ENCODE results near the gene IFIT1B. TPM values are rescaled to one million over a fixed set of nuclear protein-coding genes. Genes with fewer than 3 reads are reported as not detected.

Gene IFIT1B
- total RNA-seq, 3 donors from 2014 or later = not detected

DNA sequence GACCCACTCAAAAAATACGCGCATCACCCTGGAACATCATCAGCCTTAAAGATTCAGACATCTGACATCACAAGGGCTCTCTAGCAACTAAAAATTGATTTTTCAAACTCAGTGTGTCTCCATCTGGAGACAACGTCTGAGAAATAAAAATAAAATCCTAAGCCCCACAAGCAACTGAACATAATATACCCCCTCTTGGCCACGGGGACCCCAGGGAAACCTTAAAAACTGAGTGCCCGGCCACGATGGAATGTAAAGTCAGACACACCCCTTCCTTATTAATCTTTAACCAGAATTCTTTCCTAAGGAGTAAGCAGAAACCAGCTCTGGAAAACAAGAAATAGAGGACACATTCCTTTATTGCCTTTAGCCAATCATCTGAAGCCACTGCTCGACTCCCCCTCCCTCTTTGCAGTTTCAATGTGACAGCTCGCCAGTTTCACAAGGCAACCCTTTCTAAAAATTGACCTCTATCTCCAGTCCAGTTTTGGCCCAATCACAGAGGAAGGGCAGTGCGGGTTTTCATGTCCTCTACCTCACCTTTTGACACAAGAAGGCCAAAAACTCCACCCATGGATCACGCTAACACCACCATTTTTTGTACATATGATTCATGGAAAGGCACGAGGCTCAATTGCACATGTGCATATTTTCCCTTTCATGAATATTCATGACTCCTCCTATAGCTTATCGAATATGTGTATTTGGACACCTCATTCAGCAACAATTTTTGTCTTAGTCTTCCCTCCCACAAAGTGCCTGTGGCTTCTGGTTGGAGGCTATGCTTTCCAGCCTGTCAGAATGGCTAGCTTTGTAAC is 25.9 kb upstream of the IFIT1B start:
- intact Hi-C loops (cut with DNase I, micrococcal nuclease) = no loop called here
- H3K4me1 ChIP-seq (ENCODE audit: low read depth) = peaks cover 29% of the 10 kb centered on the region
- no peaks in the 10 kb centered on the region for H3K9me3 ChIP-seq
- TF ChIP-seq, protein P1, sequence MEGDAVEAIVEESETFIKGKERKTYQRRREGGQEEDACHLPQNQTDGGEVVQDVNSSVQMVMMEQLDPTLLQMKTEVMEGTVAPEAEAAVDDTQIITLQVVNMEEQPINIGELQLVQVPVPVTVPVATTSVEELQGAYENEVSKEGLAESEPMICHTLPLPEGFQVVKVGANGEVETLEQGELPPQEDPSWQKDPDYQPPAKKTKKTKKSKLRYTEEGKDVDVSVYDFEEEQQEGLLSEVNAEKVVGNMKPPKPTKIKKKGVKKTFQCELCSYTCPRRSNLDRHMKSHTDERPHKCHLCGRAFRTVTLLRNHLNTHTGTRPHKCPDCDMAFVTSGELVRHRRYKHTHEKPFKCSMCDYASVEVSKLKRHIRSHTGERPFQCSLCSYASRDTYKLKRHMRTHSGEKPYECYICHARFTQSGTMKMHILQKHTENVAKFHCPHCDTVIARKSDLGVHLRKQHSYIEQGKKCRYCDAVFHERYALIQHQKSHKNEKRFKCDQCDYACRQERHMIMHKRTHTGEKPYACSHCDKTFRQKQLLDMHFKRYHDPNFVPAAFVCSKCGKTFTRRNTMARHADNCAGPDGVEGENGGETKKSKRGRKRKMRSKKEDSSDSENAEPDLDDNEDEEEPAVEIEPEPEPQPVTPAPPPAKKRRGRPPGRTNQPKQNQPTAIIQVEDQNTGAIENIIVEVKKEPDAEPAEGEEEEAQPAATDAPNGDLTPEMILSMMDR (IDR thresholded peaks at IDR 0.05) = no peak
- H3K36me3 ChIP-seq (ENCODE audit: low read depth) = no peaks in the 10 kb centered on the region
- peak; percentile 82 for ATAC-seq
- H3K4me3 ChIP-seq = no peak overlapping the region
- DNase-seq = peak in 1 of 3 donors; percentile 37

DNA sequence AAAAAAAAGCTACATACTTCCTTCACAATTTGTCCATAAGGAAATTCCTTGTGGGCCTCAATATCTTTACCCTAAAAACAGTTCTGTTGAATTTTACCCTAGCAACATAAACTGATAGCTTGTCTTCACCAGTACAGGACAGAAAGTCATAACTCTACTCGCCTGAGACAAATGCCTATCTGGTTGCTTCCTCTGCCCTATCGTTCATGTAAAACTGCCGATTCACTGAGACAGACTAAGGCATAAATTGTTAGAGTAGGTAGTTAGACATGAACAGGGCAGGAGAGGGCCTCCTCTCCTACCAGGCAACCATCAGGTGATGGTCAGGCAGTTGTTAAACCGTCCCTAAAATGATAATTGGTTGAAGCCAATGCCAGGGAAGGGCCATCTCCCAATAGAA is 25.1 kb upstream of the IFIT1B start:
- no peak overlapping the region for H3K4me3 ChIP-seq
- intact Hi-C loops (cut with DNase I, micrococcal nuclease) = no loop called here
- ATAC-seq (no peak), DNase-seq (no peak)
- TF ChIP-seq, protein P1 (IDR thresholded peaks at IDR 0.05) = no peak
- H3K36me3 ChIP-seq (ENCODE audit: low read depth) = no peaks in the 10 kb centered on the region
- peaks cover 28% of the 10 kb centered on the region for H3K4me1 ChIP-seq (ENCODE audit: low read depth)
- H3K9me3 ChIP-seq = no peaks in the 10 kb centered on the region

DNA sequence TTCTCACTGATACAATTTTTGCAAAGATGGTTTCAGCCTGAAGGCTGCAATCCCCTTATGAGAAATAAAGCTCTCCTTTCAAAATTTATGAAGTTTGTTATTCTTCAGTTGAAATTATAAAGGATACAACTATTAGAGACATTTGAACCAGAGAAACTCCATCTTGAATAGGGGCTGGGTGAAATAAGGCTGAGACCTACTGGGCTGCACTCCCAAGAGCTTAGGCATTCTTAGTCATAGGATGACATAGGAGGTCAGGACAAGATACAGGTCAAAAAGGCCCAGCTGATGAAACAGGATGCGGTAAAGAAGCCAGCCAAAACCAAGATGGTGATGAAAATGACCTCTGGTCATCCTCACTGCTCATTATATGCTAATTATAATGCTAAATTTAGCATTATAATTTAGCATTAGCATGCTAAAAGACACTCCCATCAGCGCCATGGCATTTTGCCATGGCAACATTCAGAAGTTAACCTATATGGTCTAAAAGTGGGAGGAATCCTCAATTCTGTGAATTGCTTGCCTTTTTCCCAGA is 22.4 kb upstream of the IFIT1B start:
- DNase-seq (no peak), ATAC-seq (no peak)
- TF ChIP-seq, protein P1 (IDR thresholded peaks at IDR 0.05) = no peak
- peaks cover 24% of the 10 kb centered on the region for H3K4me1 ChIP-seq (ENCODE audit: low read depth)
- H3K9me3 ChIP-seq = no peaks in the 10 kb centered on the region
- no peaks in the 10 kb centered on the region for H3K36me3 ChIP-seq (ENCODE audit: low read depth)
- intact Hi-C loops (cut with DNase I, micrococcal nuclease) = no loop called here
- H3K4me3 ChIP-seq = no peak overlapping the region

DNA sequence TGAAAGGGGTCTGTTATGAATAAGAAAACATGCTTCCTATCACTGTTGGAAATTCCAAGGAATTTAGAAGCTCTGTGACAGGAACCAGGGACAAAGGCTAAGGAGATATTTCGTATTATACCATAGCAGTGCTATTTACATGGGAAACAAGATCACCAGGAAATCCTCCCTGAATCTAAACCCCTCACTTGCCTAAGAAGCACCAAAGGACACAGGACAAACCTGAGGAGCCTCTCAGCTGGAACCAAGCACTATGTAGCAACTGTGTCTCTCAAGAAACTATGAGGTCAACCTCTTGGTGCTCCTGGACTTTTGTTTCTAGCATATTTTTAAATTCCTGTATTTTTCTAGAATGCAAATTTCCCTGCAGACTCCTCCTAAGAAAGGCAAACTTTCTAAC is 20.8 kb upstream of the IFIT1B start:
- no peaks in the 10 kb centered on the region for H3K9me3 ChIP-seq
- no peaks in the 10 kb centered on the region for H3K36me3 ChIP-seq (ENCODE audit: low read depth)
- peaks cover 8% of the 10 kb centered on the region for H3K4me1 ChIP-seq (ENCODE audit: low read depth)
- DNase-seq (no peak), ATAC-seq (no peak)
- TF ChIP-seq, protein P1 (IDR thresholded peaks at IDR 0.05) = no peak
- no peak overlapping the region for H3K4me3 ChIP-seq
- intact Hi-C loops (cut with DNase I, micrococcal nuclease) = no loop called here

DNA sequence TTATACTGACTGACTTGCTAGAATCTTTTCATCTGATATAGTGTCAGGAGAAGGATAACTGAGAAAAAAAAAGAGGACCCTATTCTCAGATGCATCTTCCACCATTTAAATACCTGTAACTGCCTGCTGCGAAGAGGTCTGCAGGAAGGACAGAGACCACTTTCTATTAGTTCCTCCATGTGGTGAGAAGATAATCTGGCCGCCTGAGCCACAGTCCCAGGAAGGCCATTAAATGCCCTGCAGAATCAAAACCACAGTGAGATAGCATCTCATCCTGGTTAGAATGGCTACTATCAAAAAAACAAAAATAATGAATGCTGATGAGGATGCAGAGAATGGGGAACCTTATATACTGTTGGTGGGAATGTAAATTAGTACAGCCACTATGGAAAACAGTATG is 19.9 kb upstream of the IFIT1B start:
- no peaks in the 10 kb centered on the region for H3K36me3 ChIP-seq (ENCODE audit: low read depth)
- intact Hi-C loops (cut with DNase I, micrococcal nuclease) = no loop called here
- TF ChIP-seq, protein P1 (IDR thresholded peaks at IDR 0.05) = no peak
- H3K9me3 ChIP-seq = no peaks in the 10 kb centered on the region
- H3K4me1 ChIP-seq (ENCODE audit: low read depth) = peaks cover 4% of the 10 kb centered on the region
- DNase-seq (no peak), ATAC-seq (no peak)
- no peak overlapping the region for H3K4me3 ChIP-seq

Measured in mucosa of descending colon (tissue), 3 donors.